AML-193 (cell line): ENCODE measurements around the gene DOC2B.
"Not testable (repeated sequence)": the region's sequence is repeated elsewhere in the genome, so short reads cannot be mapped to it uniquely, and the experiment has no call there.

ENCODE experiments used
- DNase-seq, 2 experiments: peaks; one replicate each; lab custom pipeline; 2025; lab: John Stamatoyannopoulos, UW

The DOC2B gene

DNA sequence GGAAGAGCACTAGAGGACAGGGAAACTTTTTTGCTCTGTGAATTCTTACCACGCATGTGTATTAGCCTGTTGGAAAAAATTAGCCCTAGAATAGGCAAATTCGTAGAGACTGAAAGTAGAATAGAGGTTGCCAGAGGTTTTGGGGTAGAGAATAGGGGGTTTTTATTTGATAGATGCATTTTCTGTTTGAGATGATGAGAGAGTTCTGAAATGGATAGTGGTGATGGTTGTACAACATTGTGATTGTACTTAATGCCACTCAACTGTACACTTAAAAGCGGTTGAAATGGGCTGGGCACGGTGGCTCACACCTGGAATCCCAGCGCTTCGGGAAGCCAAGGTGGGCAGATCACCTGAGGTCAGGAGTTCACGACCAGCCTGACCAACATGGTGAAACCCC is 8.0 kb upstream of the DOC2B start:
- no peak for DNase-seq

DNA sequence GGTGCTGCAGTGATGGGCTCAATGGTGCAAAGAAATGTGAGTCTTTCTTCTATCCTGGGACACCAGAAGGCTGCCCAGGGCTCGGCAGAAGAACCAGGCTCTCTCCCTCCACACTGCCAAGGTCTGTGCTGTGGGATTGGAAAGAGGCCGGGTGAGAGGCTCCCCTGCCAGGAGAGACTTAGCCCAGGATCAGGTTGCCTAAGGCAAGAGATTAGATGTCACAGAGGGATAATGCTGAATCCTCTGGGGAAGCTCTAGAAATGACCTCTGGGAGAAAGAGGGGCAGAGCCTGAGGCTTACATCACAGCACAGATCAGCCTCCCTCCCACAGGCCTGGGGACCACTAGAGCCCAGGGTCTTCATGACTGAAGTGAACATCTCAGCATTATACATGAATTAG is 5.7 kb upstream of the DOC2B start:
- DNase-seq: no peak

DNA sequence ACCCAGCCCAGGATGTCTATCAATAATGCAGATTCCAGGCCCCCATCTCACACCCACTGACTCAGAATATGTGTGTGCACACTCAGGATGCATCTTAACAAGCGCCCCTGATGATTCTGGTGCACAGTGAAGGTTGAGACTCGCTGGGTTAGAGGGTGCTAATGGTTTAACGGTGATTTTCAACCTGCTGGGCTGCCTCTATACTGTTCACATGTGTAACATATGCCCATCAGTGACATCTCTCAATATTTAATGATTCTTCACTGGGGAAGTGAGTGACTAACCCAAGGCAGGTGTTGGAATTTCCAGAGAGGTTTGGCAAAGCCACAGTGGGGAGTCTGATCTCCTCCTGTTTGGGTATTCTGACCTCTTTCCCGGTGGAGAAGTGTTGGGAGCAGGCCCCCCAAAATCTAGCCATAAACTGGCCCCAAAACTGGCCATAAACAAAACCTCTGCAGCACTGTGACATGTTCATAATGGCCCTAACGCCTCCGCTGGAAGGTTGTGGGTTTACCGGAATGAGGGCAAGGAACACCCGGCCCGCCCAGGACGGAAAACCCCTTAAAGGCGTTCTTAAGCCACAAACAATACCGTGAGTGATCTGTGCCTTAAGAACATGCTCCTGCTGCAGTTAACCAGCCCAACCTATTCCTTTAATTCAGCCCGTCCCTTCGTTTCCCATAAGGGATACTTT is 4.1 kb upstream of the DOC2B start:
- no peak for DNase-seq

DNA sequence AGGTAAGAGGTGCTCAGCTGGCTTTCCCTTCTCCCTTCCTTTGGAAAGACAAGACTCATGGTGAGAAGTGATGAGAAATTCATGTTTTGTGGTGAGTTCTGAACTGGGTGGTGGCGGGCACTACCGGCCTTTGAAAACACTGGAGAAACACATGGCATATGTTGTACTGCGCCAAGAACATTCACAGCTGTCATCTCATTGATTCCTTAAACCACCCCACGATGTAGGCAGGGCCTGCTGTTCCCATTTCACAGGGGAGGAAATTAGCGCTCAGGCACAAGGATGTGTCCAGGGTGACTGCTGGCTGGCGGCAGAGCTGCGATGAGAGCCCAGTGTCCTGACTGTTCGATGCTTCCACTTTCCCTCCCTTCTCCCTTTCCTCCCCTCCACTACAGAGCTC is 1.6 kb upstream of the DOC2B start:
- no peak for DNase-seq

GRCh38 chr17:182050-182751 is 751 bp upstream of the DOC2B start:
- DNase-seq: no peak

DNA sequence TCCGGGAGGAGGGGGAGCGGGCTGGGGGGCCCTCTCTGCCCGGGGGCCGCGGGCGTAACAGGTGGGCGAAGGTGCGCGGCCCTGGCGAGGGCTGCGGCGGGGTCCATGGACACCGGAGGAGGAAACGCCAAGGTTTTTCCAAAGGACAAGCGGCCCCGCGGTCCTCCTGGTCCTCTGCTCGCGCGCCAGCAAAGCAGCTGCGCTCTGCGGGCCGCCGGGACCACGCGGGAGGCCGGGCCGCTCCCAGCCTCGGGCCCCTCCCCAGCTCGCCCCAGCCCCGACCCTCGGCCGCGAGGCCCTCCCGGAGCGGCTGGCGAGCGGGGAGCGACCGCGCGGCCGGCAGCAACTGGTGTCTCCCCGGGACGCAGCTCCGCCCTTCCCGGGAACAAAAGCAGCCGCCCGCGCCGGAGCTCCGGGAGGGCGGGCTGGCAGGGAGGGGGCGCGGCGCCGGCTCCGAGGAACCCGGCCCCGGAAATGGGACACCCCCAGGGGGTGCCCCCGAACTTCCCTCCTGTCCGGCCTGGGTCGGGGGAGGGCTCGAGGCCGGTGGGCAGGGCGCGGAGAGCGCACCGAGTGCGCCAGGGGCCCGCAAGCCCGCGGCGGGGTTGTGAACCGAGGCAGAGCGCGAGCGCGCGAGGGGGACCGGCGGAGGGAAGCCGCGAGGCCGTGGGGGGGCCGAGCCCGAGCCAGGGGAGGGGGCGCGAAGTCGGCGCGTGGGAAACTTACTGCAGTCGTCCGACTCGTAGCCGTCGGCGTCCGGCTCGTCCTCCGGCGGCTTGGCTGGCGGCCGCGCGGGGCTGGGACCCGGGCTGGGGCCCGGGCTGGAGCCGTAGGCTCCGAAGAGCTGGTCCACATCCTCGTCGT is 837 bp downstream of the DOC2B start:
- no peak for DNase-seq

- no peak for DNase-seq
Measured at GRCh38 chr17:179781-180380, 1.6 kb downstream of the DOC2B start.

GRCh38 chr17:179066-179432 is 2.4 kb downstream of the DOC2B start:
- no peak for DNase-seq

DNA sequence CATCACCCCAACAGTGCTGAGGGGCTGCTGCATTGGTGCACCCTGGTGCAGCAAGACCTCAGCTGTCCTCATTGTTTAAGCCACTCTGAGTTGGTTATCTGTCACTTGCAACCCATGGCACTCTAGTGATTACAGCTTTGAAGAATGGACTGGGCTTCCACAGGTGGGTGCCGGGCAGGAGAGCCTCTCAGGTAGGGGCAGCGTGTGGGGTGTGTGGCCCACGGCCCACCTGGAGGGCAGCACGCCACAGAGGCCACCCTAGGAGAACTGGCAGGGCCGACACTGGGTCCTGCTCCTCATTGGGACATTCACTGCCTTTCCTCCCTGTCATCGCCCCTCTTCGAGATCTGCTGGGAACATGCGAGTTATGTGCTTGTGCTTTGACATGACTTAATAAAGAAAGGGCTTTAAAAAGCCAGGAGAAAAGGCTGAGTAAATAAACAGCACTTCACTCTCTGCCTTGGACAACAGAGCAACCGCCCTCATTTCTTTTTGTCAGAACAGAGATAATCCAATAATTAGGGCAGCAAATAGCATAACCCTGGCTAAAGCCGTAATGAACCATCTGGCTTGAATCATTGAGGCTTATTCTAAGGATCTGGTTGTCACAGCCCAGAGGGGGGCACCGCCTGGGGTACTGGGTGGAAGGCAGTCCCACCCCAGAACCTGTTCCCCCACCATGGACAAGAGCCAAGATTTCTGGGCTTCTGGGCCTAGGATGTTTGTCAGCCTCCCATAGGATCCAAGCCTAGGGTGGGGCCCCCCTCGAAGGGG is 3.0 kb downstream of the DOC2B start:
- no peak for DNase-seq

GRCh38 chr17:177762-178161 is 3.7 kb downstream of the DOC2B start:
- DNase-seq: no peak

- no peak for DNase-seq
Measured at GRCh38 chr17:177155-177554, 4.3 kb downstream of the DOC2B start.

DNA sequence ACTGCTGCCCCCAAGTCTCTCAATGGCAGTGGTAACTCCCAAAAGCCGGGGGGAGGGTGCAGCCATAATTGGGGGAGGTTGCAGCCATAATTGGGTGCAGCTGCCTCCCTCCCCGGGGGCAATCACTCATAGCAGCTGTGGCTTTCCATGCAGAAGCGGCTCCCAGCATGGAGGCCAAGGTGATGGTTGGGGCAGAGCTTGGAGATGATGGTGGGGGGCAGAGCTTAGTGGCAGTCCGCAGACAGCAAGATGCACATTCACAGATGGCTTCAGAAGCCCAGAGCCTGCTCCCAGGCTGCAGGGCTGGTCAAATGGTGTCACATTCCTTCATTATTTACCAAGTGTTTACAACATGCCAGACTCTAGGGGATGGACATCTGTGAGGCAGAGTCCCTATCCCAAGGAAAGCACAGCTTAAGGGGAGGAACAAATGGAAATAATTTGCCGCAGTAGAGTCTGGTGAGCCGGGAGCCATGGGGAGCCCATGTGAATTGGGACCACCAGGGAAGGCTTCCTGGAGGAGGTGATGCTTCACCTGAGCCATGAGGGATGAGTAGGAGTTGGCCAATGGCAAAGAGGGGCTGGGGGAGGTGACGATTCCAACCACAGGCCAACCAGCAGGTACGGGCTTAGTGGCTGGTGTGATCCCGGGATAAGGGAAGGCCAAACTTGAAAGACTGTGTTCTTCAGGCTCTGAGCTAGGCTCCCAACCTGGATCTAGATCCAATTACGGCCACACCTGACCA is 8.1 kb downstream of the DOC2B start:
- DNase-seq: no peak

DNA sequence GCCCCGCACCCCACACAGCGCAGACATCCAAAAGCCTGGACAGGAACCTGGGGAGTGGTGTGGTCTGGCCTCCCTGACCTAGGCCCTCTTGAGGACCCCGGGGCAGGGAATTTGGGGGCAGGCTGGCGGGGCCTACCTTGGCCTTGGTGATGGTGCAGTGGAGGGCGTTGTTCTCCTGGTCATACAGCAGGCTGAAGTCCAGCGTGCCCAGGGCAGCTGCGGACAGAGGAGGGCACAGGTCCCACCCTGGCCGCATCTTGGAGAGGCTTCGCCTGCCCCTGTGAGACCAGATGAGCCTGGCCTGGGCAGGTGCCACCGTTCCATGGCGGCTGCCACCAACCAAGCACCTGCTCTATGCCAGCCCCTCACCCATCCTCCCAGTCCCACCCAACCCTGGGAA is 9.0 kb downstream of the DOC2B start:
- no peak for DNase-seq

GRCh38 chr17:171871-172270 is 9.6 kb downstream of the DOC2B start:
- no peak for DNase-seq

GRCh38 chr17:170130-170670 is 11.2 kb downstream of the DOC2B start:
- DNase-seq: no peak

DNA sequence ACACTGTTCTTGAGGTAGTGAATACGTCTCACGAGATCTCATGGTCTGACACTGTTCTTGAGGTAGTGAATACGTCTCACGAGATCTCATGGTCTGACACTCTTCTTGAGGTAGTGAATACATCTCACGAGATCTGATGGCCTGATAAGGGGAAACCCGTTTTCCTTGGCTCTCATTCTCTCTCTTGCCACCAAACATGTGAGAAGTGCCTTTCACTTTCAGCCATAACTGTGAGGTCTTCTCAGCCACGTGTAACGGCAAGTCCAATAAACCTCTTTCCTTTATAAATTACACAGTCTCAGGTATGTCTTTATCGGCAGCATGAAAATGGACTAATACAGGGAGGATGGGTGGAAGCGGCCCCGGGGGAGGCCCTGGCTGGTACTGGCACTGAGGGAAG is 12.8 kb downstream of the DOC2B start:
- not testable (repeated sequence) for DNase-seq

GRCh38 chr17:165939-166338 is 15.5 kb downstream of the DOC2B start:
- no peak for DNase-seq

- no peak for DNase-seq
Measured at GRCh38 chr17:164303-165235, 16.9 kb downstream of the DOC2B start.

- no peak for DNase-seq
Measured at GRCh38 chr17:163514-164098, 17.8 kb downstream of the DOC2B start.
